Femur (tissue), 1 donor: ENCODE results near the gene DMRT1.
A peak's percentile ranks its signal among the peaks of the same experiment; 100 is the strongest.

Experiments
- DNase-seq: peaks from one replicate; pipeline ENCODE4 v3.0.0-alpha.2; 2017

Gene DMRT1

DNA sequence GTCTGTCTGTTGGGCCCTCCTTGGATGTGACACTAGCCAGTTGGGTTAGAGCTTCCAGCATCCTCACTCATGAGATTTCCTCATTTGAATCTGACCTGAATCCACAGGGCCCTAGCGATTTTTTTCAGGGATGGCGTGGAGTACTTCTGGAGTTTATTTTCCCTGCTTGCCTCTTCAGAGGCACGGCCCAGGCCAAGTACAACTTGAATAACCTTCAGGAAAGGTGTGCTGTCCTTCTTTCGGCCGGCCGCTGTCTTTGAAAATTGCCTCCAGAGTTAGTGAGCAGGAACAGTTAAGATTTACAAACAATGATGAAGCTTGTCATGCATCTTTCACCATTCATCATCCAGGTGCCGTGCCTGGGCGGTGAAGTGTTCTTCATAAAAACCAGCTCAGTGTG is 85.5 kb downstream of the DMRT1 start:
- no peak for DNase-seq

DNA sequence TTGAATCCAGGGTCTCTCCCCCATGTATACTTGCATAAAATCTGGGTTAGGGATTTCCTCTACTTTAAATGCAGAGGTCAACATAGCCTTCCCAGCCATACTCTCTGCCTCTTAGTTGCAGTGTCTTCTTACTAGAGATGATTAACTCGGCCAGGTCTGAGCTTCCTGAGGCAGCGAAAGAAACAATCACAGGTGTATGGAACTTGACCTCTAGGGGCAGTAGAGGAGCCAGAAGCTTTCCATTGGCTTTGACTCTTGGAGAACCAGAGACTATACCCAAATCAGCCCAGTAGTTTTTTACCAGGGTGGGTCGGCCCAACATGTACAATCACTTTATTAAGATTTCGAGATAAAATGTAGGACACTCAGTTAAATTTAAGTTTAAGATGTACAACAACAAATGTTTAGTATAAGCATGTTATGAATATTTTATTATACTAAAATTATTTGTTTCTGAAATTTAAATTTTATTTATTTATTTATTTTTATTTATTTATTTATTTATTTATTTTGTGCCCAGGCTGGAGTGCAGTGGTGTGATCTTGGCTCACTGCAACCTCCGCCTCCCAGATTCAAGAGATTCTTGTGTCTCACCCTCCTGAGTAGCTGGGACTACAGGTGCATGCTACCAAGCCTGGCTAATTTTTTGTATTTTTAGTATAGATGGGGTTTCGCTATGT is 87.0 kb downstream of the DMRT1 start:
- DNase-seq, result no peak

DNA sequence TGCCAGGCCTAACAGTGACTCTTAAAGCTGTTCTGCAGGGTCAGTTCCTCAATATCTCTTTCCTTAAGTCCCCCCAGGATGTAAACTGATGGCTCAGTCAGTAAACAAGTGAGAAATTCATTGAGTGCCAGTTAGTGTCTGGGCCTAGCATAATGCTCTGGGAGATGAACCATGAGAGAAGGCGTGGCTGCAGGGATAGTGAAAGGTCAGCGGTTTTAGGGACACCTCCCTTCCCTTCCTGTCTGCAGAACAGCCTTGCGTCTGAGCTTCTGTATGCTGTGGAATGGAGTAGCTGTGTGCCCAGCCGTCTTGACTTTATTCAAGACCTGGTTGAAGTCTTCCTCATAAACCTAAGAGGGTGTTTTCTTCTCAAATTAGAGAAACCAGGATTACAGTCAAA is 88.2 kb downstream of the DMRT1 start:
- no peak for DNase-seq

DNA sequence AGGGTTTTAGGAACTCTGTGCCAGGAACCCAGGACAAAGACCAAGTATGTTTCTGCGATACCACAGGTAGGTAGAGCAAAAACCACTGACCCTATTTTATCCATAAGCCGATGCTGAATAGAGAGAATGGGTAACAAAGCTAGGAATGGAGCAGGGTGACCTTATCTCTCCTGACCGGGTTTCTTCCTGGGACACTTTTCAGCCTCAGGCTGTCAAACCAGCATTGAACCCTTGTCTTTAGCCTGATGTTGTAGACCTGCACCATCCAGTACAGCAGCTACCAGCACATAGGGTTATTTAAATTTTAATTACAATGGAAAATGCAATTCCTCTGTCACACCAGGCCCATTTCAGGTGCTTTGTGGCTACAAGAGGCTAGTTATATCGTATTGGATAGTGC is 91.9 kb downstream of the DMRT1 start:
- no peak for DNase-seq

DNA sequence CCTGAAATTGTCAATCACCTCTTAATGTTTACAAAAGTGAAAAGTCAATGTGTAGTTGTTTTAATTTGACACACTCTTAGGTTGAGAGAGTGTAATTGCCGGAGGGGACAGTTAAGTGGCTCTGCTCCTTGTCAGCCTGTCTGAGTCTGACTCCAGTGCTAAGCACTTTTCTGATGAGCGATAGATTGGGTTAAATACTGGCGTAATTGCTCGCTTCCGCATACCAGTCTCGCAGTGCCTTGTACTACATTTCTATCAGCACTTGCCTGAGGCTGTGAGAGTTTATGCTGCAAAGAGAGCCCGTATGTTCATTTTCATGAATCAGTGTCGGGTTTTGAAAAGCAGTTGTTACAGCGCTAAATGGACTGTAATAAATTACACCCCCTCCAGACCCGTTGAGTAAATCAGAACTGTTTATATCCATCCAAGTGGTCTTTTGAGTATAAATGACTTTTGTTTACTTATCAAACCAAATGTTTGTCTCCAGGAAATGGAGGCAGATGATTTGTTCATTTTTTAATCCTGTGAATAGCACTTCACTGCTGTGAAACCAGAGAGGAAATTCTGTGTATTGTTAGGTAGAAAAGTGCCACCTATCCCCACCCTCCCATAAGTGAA is 94.0 kb downstream of the DMRT1 start:
- DNase-seq, result peak; percentile 22

DNA sequence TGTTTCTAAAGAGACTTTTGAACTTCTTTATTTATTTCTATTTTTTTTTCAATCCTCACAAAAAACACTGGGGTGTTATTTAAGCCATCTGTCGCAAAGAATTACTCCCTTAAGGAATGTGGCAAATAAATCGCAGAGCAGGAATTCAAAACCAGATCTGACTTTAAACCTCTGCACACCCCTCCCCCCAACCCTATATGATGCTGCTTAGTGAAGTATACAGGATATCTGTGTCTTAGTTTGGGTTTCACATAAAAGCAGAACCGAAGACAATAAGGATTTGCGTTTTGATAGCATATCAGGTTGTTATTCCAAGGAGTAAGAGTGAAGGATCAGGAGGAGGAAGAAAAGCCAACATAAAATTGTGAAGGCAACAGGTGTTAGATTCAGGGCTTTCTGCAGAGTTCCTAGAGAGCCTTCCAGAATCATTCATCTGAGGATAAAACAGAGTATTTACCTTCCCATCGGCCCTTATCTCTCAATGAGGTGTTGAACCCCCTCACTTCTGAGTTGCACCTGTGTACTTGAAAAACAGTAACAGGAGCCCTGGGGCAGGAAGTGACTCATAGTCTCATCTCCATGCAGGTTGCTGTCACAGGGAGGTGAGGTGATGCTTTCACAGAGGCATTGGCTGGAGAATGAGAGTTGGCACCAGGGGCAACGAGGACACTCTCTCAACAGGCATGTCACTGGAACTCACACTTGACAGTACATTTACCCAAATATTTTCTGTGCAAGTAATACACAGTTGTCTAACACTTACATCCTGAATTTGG is 101.5 kb downstream of the DMRT1 start:
- no peak for DNase-seq

DNA sequence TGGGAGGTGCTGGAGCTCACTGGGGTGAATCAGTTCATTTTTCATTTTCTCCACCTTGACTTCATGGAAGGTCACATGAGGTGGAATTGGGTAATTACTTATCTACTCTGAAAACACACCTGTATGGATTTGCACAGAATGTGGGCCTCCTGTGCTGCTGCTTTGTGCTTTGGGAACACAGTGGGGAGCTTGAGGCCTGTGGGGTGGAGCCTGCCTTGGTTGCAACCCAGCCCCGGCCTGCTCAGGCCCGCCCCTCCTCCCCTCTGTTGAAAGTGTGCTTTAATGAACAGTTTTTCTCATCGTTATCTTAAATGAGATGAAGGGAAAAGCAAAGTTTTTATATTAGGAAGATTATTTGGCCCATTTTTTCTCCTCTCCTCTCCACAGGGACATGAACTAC is 106.5 kb downstream of the DMRT1 start:
- DNase-seq, result no peak

DNA sequence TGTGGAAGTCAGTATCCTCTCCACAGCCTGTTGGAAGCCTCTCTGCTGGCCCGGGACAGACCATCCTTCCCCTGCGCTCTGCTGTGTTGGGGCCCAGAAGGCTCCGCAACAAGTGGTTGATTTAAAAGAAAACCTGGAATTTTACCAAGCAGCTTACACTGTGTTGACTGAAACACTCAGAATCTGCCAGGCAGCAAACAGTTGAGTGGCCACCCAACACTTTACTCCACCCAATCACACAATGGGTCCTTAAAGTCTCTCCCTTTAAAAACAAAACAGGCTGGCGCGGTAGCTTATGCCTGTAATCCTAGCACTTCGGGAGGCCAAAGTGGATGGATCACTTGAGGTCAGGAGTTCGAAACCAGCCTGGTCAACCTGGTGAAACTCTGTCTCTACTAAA is 107.0 kb downstream of the DMRT1 start:
- no peak for DNase-seq

DNA sequence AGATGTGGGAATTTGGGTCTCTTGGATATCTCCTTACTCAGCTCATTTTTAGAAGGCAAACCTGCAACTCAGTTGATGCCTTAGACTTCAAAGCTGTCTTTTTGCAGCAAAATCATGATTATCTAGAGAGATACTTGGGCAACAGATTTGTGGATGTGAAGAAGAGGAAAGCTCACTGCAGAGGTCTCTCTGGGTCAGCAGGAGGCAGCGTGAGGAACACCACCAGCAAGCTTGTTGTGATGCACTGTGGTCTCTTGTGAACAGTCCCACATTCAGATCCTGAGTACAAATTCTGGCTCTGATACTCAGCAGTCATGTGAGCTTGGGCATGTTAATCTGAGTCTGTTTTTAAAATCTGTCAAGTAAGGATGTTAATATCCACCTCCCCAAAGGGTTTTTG is 108.6 kb downstream of the DMRT1 start:
- DNase-seq, result no peak

DNA sequence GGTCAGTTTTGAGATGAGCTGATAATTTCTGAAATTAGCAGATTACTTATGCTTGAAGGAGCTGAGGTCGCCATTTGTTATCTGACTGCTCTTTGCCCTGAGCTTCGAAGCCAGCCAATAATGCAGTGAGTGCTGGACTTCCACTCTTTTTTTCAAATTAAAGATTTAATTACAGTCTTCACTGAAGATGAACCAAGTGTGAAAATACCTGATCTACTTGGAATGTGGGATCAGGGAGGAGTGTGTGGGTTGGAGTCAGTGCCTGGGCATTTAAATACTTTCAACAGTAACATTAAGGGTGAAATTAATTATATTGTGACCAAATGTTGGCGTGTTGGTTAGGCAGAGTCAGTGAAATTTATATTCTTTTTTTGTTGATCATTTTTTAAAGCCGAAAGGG is 111.0 kb downstream of the DMRT1 start:
- DNase-seq, result no peak

DNA sequence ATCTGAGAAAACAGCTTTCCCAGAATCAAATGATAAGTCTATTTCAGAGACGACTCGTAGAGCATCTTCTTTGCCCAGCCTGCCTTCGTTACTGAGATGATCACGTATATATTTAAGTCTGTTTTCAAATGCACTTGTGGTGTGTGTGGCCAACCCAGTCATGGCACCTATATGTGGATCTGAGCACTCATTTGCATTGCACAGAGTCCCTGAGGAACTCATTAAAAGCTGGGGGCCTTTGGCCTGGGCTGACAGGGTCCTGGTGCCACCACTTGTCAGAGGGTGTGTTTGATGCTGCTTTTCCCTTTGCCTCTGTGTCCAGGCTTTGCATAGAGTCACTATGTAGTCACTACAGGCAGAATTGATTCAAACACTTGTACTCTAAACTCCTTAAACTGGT is 117.6 kb downstream of the DMRT1 start:
- no peak for DNase-seq

DNA sequence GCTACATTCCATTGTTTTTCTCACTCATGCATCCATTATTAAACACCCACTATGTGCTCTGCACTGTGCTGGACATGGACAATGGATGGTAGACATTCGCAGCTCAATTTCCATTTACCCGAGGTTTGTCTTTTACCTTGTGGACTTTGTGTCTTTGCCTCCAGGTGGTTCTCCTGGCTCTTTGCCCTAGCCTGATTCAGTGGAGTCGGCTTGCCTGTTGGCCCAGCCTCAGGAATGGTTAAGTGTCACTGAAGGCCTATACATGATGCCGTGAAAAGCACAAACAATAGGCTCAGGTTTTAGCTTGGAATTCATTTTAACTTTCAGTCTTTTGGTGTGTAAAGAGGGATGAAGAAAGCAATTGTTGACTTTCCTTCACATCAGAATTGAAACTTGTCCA is 118.4 kb downstream of the DMRT1 start:
- no peak for DNase-seq

DNA sequence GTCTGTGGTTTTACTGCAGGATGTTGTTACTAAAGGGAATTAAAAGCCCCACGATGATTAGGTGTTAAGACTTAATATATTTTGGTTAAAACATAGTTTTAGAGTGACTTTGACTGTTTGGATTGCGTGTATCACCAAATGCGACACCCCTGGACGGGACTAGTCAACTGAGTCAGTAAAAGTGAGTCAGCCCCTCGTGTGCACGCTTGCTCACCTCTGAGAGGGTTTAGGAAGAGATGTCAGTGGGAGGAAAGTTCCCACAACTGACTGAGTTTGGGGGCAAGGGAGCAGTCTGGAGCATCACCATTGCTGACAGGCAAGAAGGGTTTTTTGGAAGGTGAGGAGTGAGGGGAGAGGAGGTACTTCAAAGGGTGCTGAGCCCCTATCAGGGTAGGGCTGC is 120.5 kb downstream of the DMRT1 start:
- no peak for DNase-seq

DNA sequence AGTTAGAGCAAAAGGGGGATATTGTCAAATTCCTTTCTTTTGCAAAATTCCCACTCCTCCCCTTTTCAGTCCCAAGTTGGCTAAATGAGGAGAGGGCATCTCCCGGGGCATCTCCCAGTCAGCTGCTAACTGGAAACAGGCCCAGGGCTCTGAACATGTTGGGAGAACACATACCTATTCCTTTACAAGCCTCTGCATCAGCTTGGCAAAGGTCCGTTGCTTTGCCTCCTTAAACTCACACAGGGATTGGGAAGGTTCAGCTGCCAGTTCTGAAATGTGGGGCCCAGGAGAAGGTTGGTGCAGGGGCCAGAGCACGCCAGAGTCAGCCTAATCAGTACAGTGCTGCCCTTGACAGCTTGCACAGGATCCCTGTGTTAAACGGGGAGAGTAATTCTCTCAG is 124.0 kb downstream of the DMRT1 start:
- DNase-seq, result no peak

DNA sequence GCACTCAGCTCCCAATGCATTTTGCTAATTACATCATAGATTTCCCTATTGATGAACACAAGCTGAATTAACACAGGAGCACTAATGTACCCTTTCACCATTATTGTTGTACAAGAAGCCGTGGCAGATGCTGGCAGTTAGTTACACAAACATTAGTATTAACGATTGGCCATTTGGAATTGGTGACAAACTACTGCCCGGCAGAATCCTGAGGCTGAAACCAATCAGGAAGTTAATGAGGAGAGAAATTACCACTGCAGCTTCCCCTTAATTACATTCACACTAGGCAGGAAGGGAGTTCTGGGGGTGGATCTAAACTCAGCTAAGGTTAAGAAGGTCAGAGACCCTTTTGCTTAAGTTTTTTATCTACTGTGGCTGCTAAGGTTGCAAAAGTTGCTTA is 125.4 kb downstream of the DMRT1 start:
- DNase-seq, result no peak

DNA sequence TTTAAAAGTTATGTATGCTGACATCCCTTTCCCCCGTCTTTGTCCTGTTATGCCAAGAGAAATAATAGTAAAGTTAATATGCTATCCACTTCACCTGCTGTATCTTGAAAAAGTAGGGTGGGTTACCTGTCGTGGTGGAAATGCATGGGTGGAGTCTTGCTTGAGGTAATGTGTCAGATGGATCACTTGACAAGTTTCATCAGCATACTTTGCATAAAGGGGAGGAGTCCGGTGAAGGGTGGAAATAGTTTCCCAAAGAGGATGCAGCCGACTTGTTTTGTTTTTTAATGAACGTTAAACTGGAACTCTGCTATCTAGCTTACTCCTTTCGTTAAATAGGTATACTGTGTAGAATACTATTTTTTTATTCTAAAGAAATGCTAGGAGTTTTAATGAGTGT is 125.9 kb downstream of the DMRT1 start:
- no peak for DNase-seq

DNA sequence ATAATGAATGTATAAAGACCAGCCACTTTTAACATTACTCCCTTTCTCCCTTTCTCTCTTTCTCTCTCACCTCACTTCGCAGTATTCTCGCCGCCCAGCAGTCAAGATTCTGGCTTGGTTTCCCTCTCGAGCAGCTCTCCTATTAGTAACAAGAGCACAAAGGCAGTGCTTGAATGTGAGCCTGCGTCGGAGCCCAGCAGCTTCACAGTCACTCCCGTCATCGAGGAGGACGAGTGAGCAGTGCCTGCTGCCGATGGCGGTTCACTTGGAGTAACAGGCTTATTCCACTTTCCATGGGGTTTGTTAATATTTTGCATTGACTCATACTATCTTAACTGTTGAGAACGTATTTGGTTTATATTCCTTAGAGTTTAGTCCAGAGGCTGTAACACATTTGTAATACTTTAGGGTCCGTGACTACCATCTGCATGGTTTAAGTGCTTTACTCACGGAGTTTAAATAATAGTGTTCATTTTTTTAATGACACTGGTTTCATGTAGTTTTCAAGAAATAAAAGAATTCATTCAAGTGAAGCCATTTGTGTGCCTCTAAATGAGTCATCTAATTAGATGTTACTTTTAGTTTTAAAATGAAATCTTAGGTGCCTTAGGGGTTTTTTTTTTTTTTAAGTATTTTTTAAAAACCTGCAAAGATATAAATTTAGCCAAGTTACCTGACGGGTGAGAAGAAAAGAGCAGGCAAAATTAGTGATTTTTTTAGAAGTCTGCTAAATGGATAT is 126.6 kb downstream of the DMRT1 start:
- DNase-seq, result no peak

DNA sequence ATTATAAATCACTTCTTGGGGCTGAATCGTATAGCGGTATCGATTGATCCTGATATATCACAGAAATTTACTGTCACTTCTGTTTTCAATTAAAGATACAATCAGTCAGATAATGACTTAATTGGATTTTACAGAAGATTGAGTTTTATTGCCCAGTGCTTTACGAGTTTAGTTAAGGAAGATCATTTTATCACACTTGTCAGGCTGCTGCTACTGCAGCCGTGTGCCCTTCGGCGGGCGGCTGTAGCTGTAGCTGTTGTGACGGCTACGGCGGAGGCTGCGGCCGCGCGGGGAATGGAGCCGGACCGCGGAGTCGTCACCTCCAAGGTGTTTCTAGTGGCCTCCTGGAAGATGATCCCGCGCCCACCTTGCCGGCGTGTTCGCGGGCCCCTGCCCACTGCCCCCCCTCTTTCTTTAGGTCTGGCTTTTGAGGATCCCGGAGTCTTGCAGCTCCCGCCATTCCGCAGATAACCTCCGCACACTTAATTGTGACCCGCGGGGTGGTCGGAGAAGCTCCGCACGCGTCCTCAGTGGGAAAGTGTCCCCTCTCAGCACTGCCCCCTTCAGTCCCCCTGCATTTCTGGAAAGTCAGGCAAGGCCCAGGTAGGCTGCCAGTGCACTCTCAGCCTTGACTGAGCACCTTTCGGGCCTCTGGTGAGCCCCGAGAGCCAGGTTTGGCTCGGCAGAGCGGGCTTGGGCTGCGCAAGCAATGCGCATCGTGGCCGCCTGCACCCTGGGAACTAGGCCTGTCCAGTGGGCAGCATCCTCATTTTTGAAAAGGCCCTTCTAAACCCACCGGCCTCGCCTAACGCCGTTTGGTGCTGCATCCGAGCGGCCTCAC is 128.0 kb downstream of the DMRT1 start:
- DNase-seq, result no peak

DNA sequence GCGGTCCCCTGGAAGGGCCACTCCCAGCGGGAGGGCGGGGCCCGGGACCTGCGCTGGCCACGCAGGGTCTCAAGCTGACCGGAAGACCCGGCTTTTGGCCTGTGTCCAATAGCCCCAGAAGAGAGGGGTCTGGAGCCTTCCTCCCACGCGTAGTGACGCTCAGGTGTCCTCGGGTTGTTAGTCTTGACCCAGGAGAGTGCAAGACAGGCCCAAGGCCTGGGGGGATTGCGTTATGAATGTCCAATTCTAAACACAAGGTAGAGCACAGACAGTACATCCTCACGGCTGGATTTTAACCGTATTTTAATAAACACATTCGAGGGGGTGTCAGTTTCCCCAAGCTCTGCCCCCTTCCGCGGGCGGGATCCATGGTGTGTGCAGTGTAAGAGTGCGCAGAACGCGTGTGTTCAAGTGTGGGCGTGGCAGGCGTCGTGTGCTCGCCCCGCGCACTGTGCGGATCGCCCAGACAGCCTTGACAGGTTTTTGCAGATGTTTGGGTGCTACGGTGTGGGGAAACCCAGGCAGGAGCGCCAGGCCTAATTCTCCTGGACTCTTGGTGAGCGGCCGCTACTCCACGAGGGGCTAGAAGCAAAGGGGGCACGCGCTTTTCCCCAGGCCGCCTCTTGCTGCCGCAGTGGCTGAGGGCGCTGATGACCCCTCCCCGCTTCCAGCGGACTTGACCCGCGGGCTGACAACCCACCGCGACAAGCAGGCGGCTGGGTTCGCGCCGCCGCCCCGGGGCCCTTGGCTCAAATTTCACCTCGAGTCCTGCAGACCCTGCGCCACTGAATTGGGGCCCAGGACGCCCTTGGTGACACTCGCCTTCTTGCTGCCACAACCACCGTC is 128.9 kb downstream of the DMRT1 start:
- DNase-seq, result no peak

DNA sequence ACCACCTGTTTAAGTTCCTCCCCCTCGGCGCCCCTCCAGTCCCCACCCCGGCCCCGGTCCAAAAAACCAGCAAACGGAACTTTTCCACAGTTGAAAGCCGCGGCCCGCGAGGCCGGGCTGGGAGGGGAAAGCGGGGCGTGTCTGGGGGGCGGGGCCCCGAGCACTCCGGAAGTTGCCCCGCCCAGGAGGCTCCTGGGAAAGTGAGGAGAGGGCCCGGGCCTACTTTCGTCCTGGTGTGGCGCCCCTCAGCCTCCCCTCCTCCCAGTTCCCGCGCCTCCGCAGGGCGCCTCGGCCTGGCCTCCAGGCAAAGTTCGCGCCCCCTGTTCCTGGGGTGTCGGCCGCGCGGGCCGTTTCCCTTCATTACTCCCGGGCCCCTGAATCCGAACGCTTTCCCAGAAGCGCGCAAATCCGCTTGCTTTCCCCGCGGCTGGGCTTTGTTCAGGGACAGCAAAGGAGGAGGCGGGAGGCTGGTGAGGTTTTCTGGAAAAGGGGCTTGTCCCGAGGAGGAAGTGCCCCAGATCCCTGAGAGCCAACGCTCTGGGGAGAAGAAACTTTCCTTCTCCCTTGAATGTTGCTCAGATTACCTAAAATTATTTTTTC is 130.5 kb downstream of the DMRT1 start:
- DNase-seq, result no peak
